CD14-positive monocyte (primary cell): ENCODE results near the gene FRY. TPM values are rescaled to one million over a fixed set of nuclear protein-coding genes. Genes with fewer than 3 reads are reported as not detected.

ENCODE experiments used
- DNase-seq, 3 donors: peaks; one replicate each; pipeline ENCODE4 v3.0.0-alpha.2; 2011 to 2022
- H2AFZ ChIP-seq: 2 replicates; pipeline ENCODE4 v1.6.0; 2012; ENCODE audit warnings: mild to moderate bottlenecking, low read depth, low read length, inconsistent platforms; ENCODE audit not compliant: insufficient read depth, poor library complexity, severe bottlenecking
- H3K27ac ChIP-seq, 2 donors: 1 replicate in 1 of 2; 2 replicates in 1 of 2; pipeline ENCODE4 v1.5.1; 2012 to 2013; ENCODE audit warnings: low read length in 2 of 2, control low read depth in 1 of 2, inconsistent platforms in 1 of 2, low read depth in 1 of 2, mild to moderate bottlenecking in 1 of 2
- H3K27me3 ChIP-seq, 2 donors: one replicate each; pipeline versions ENCODE4 v1.6.0 to v1.6.1; 2011 to 2013; ENCODE audit warnings: low read length in 2 of 2; ENCODE audit not compliant: control insufficient read depth in 2 of 2, insufficient read depth in 2 of 2
- H3K36me3 ChIP-seq, 2 donors: replicated peaks in 1 of 2; 1 replicate in 1 of 2; 2 replicates in 1 of 2; pipeline versions ENCODE4 v1.5.1 to v1.6.1; 2012 to 2013; ENCODE audit warnings: low read length in 2 of 2, control low read depth in 1 of 2, inconsistent platforms in 1 of 2, mild to moderate bottlenecking in 1 of 2; ENCODE audit not compliant: insufficient read depth in 2 of 2, control insufficient read depth in 1 of 2
- H3K4me1 ChIP-seq, 2 donors: 1 replicate in 1 of 2; 2 replicates in 1 of 2; pipeline versions ENCODE4 v1.5.1 to v1.6.1; 2012 to 2013; ENCODE audit warnings: low read length in 2 of 2, control low read depth in 1 of 2, inconsistent platforms in 1 of 2, mild to moderate bottlenecking in 1 of 2, moderate library complexity in 1 of 2; ENCODE audit not compliant: insufficient read depth in 2 of 2, control insufficient read depth in 1 of 2
- H3K4me2 ChIP-seq: replicated peaks from 2 replicates; pipeline ENCODE3; 2012; ENCODE audit warnings: low read length, moderate library complexity, mild to moderate bottlenecking; ENCODE audit not compliant: poor library complexity, severe bottlenecking; ENCODE audit errors: extremely low read depth
- H3K4me3 ChIP-seq, 3 experiments: fragments of 200-600 bp in 1 of 3; sonication (generic) in 1 of 3; replicated peaks in 1 of 3; 1 replicate in 2 of 3; 2 replicates in 1 of 3; pipeline ENCODE4 v1.5.1; 2011 to 2013; ENCODE audit warnings: low read length in 3 of 3, mild to moderate bottlenecking in 3 of 3, control low read depth in 2 of 3, low read depth in 2 of 3, inconsistent platforms in 1 of 3, moderate library complexity in 1 of 3
- H3K79me2 ChIP-seq: 2 replicates; pipeline ENCODE4 v1.6.0; 2012; ENCODE audit warnings: mild to moderate bottlenecking, control low read depth, inconsistent platforms, low read length, moderate library complexity; ENCODE audit not compliant: insufficient read depth
- H3K9ac ChIP-seq: 2 replicates; pipeline ENCODE4 v1.6.0; 2017; ENCODE audit warnings: low read length, mild to moderate bottlenecking; ENCODE audit not compliant: insufficient read depth, poor library complexity, severe bottlenecking
- H3K9me3 ChIP-seq, 2 donors: replicated peaks in 1 of 2; 1 replicate in 1 of 2; 2 replicates in 1 of 2; pipeline versions ENCODE4 v1.5.1 to v1.6.1; 2012 to 2013; ENCODE audit warnings: low read length in 2 of 2, control low read depth in 1 of 2; ENCODE audit not compliant: control insufficient read depth in 1 of 2, insufficient read depth in 1 of 2
- H4K20me1 ChIP-seq: 2 replicates; pipeline ENCODE4 v1.6.0; 2012; ENCODE audit warnings: mild to moderate bottlenecking, low read length, control low read depth, moderate library complexity; ENCODE audit not compliant: insufficient read depth
- H3K27ac Mint-ChIP-seq, 7 donors: one replicate each; pipeline ENCODE4 v1.8.0; 2020; ENCODE audit warnings: mild to moderate bottlenecking in 7 of 7, mixed read lengths in 7 of 7, moderate library complexity in 6 of 7, inconsistent platforms in 2 of 7
- H3K27me3 Mint-ChIP-seq, 3 donors: one replicate each; pipeline ENCODE4 v1.8.0; 2021 to 2022; ENCODE audit warnings: low read depth in 3 of 3, mild to moderate bottlenecking in 3 of 3, mixed read lengths in 3 of 3, moderate library complexity in 3 of 3, inconsistent platforms in 1 of 3
- H3K36me3 Mint-ChIP-seq, 2 donors: one replicate each; pipeline ENCODE4 v1.8.0; 2020; ENCODE audit warnings: mixed read lengths in 2 of 2, inconsistent platforms in 1 of 2, mild to moderate bottlenecking in 1 of 2
- H3K4me1 Mint-ChIP-seq: one replicate; pipeline ENCODE4 v1.8.0; 2020; ENCODE audit warnings: mild to moderate bottlenecking, mixed read lengths
- H3K4me3 Mint-ChIP-seq, 2 donors: one replicate each; pipeline ENCODE4 v1.8.0; 2020; ENCODE audit warnings: mild to moderate bottlenecking in 2 of 2, mixed read lengths in 2 of 2, moderate library complexity in 1 of 2
- H3K9me3 Mint-ChIP-seq, 7 donors: one replicate each; pipeline ENCODE4 v1.8.0; 2020 to 2022; ENCODE audit warnings: mixed read lengths in 7 of 7, mild to moderate bottlenecking in 6 of 7, moderate library complexity in 6 of 7, inconsistent platforms in 2 of 7
- WGBS: methylation state at CpG from one replicate; pipeline ENCODE4 v1.1.5; 2013; ENCODE audit warnings: missing lambda C conversion rate; ENCODE audit not compliant: insufficient coverage; 5-methylcytosine and 5-hydroxymethylcytosine counted together
- intact Hi-C, 2 donors: fragments of 100-400 bp; cut with micrococcal nuclease; formaldehyde crosslinking; loops; one replicate each; pipeline versions ENCODE4 v1.15.0 to v1.15.1; 2023
- polyA plus RNA-seq, 3 donors: library from polyadenylated mRNA; depleted of rRNA in 1 of 3; unstranded in 2 of 3; stranded (reverse) in 1 of 3; fragments of 300-500 nt in 2 of 3; fragments of >200 nt in 1 of 3; fragmentation: Illumina TruSeq in 2 of 3; gene quantifications; 1 replicate in 2 of 3; 2 replicates in 1 of 3; pipeline ENCODE4 v1.2.3, GENCODE V29; 2012 to 2021
- TF ChIP-seq, protein P1 (sequence below): fragments of 200-600 bp; IDR thresholded peaks from one replicate; pipeline ENCODE4 v1.8.0; 2022; ENCODE audit warnings: antibody characterized with exemption, mild to moderate bottlenecking

Gene FRY
- polyA plus RNA-seq, 3 donors, result 3.9 to 31.8 (median 5.0) TPM

DNA sequence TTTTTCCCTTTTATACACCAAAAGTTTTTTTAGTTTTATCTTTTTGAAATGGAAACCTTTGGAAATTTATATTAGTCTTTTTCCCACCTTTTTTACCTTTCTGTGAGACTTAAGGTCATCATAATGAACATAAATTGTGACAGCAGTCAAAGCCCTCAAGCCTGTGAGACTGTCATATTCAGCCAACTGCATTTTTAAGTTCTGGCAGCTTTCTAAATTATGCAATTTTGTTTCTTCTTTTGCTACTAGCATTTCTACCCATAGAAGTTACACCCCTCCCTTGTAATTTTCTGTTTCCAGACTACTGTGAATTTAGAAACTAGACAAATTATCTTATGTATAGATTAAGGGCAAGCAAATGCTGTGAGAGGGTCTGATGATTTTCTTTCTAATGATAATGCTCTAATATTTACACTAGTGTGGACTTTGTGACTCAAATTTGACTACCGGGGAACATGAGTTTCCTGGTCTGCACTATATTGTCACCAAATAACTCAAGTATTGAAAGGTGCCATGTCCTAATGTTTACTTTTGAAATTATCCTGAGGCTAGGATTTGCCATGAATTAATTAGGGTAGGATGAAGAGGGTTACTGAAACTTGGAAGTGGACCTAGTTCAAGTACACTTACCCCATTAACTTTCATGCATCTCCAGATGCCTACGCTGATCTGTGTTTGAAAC is 43.7 kb downstream of the FRY start:
- Histone ChIP-seq H3K4me3 (no peak overlapping the region), H3K4me2 (no peak overlapping the region), H3K27ac (peak overlapping the region in 1 of 2 donors; percentile 32), H3K27me3 (no peaks in the 10 kb centered on the region), H4K20me1 (peaks cover 46% of the 10 kb centered on the region), H3K79me2 (peaks cover 67% of the 10 kb centered on the region), H3K36me3 (peaks cover 17 to 27% of the 10 kb centered on the region in 2 donors), H3K4me1 (peaks cover 10 to 11% of the 10 kb centered on the region in 2 donors), H3K9me3 (no peaks in the 10 kb centered on the region), H3K9ac (no peak overlapping the region), H2AFZ (no peak overlapping the region)
- Mint-ChIP-seq H3K4me1 (peaks cover 28% of the 10 kb centered on the region), H3K27ac (no peak overlapping the region), H3K9me3 (peaks cover 0 to 2% (median 0%) of the 10 kb centered on the region in 7 donors), H3K27me3 (no peaks in the 10 kb centered on the region), H3K4me3 (no peak overlapping the region), H3K36me3 (peaks cover 21 to 32% of the 10 kb centered on the region in 2 donors)
- WGBS, result no CpG with 5 or more reads among the region's 2 CpGs
- DNase-seq, result no peak
- intact Hi-C loops, result no loop called here
- TF ChIP-seq, protein P1, sequence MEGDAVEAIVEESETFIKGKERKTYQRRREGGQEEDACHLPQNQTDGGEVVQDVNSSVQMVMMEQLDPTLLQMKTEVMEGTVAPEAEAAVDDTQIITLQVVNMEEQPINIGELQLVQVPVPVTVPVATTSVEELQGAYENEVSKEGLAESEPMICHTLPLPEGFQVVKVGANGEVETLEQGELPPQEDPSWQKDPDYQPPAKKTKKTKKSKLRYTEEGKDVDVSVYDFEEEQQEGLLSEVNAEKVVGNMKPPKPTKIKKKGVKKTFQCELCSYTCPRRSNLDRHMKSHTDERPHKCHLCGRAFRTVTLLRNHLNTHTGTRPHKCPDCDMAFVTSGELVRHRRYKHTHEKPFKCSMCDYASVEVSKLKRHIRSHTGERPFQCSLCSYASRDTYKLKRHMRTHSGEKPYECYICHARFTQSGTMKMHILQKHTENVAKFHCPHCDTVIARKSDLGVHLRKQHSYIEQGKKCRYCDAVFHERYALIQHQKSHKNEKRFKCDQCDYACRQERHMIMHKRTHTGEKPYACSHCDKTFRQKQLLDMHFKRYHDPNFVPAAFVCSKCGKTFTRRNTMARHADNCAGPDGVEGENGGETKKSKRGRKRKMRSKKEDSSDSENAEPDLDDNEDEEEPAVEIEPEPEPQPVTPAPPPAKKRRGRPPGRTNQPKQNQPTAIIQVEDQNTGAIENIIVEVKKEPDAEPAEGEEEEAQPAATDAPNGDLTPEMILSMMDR, result no peak

DNA sequence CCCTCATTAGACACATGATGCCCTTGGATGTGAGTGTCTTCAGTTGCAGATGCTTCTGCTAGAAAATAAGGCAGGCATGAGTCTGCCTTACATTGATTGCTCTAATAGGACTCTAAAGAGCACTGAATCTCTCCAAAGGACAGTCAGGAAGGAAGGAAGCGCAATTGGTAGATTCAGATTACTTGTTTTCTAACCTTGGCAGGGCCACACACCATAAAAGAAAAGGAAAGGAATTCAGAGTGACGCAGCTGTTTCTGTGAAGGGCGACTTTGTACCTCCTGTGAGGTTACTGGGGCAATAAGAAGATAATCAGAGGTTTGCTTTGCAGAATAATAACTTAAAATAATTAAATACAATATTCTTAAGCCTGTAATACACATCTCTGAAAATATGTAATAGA is 48.0 kb downstream of the FRY start:
- H3K4me3 ChIP-seq, result no peak overlapping the region
- DNase-seq, result no peak
- Mint-ChIP-seq H3K27me3 (no peaks in the 10 kb centered on the region), H3K4me3 (no peak overlapping the region), H3K9me3 (no peaks in the 10 kb centered on the region), H3K27ac (peak overlapping the region in 2 of 7 donors; percentile 7 to 21), H3K4me1 (peaks cover 33% of the 10 kb centered on the region), H3K36me3 (peaks cover 45 to 58% of the 10 kb centered on the region in 2 donors)
- no peak overlapping the region for H3K4me2 ChIP-seq
- peaks cover 28 to 63% of the 10 kb centered on the region in 2 donors for H3K36me3 ChIP-seq
- H4K20me1 ChIP-seq, result peaks cover 46% of the 10 kb centered on the region
- intact Hi-C loops, result no loop called here
- no peaks in the 10 kb centered on the region for H3K27me3 ChIP-seq
- TF ChIP-seq, protein P1, result no peak
- no CpG with 5 or more reads among the region's 3 CpGs for WGBS
- peak overlapping the region in 1 of 2 donors; percentile 21 for H3K27ac ChIP-seq
- peaks cover 63% of the 10 kb centered on the region for H3K79me2 ChIP-seq
- no peak overlapping the region for H2AFZ ChIP-seq
- no peaks in the 10 kb centered on the region for H3K9me3 ChIP-seq
- H3K9ac ChIP-seq, result no peak overlapping the region
- H3K4me1 ChIP-seq, result peaks cover 7 to 13% of the 10 kb centered on the region in 2 donors
